ENCODE results near the gene AIPL1.

DNA sequence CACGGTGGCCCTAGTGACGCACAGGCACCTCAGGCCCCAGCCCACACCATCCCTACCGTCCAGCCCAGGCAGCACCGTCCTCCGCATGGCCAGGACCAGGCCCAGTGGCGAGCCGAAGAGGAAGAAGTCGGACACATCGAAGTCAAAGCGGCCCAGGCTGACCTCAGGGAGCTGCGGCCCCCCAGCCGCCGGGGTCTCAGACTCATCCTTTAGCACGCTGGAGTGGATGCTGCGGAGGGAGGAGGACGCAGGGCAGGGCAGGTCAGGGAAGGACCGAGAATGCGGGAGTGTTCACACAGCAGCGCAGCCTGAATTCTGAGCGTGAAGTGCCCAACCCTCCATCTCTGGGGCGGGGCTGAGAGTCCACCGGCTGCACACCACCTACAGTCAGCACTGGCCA is 39.5 kb upstream of the AIPL1 start:
- TF ChIP-seq, protein P1, sequence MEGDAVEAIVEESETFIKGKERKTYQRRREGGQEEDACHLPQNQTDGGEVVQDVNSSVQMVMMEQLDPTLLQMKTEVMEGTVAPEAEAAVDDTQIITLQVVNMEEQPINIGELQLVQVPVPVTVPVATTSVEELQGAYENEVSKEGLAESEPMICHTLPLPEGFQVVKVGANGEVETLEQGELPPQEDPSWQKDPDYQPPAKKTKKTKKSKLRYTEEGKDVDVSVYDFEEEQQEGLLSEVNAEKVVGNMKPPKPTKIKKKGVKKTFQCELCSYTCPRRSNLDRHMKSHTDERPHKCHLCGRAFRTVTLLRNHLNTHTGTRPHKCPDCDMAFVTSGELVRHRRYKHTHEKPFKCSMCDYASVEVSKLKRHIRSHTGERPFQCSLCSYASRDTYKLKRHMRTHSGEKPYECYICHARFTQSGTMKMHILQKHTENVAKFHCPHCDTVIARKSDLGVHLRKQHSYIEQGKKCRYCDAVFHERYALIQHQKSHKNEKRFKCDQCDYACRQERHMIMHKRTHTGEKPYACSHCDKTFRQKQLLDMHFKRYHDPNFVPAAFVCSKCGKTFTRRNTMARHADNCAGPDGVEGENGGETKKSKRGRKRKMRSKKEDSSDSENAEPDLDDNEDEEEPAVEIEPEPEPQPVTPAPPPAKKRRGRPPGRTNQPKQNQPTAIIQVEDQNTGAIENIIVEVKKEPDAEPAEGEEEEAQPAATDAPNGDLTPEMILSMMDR (IDR thresholded peaks at IDR 0.05; ENCODE audit: low read length): no peak
- no peak for TF ChIP-seq EZH2 (optimal IDR thresholded peaks at IDR 0.05; ENCODE audit: low read depth, low read length)
